Ectodermal cell (in vitro differentiated cells): ENCODE results near the gene DENND2A.

Experiments used
- H3K27ac ChIP-seq: 2 replicates; pipeline ENCODE4 v1.7.0; 2013; ENCODE audit warnings: mild to moderate bottlenecking, low read depth, low read length; ENCODE audit not compliant: insufficient read depth, poor library complexity, severe bottlenecking
- H3K27me3 ChIP-seq: 2 replicates; pipeline ENCODE4 v1.7.0; 2013; ENCODE audit warnings: mild to moderate bottlenecking, low read length; ENCODE audit not compliant: insufficient read depth, control insufficient read depth, poor library complexity, severe bottlenecking
- H3K36me3 ChIP-seq: one replicate; pipeline ENCODE4 v1.7.0; 2013; ENCODE audit warnings: low read length; ENCODE audit not compliant: control insufficient read depth, insufficient read depth
- H3K4me1 ChIP-seq: one replicate; pipeline ENCODE4 v1.7.0; 2013; ENCODE audit warnings: low read length; ENCODE audit not compliant: control insufficient read depth, insufficient read depth
- H3K4me3 ChIP-seq: 2 replicates; pipeline ENCODE4 v1.7.0; 2013; ENCODE audit warnings: low read depth, low read length, control low read depth; ENCODE audit not compliant: insufficient read depth
- H3K9me3 ChIP-seq: 2 replicates; pipeline ENCODE4 v1.7.0; 2013; ENCODE audit warnings: mild to moderate bottlenecking, low read length, moderate library complexity; ENCODE audit not compliant: control insufficient read depth
- WGBS, 2 experiments: methylation state at CpG; one replicate each; pipeline ENCODE4 v1.1.7; 2013; ENCODE audit warnings: missing lambda C conversion rate in 2 of 2; 5-methylcytosine and 5-hydroxymethylcytosine counted together

Gene DENND2A

DNA sequence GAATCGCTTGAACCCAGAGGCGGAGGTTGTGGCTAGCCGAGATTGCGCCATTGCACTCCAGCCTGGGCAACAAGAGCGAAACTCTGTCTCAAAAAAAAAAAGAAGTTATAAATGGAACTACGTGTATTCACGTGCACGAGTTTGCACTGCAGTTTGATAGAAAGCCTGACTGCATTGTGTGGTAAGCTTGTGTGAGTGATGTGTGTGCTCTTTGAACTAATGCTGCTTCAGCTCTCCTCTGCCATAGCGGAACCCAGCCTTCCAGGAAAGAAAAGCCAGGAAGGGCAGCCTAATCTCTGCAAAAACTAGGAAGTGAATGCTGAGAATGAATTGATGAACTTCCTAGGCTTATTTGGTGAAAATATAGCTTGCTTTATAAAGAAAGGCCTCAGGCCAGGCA, 145.7 kb downstream of the DENND2A start:
- 93 to 94% methylated on average over 9 of the region's 9 CpGs for WGBS, 2 experiments
- no peak overlapping the region for H3K27ac ChIP-seq

DNA sequence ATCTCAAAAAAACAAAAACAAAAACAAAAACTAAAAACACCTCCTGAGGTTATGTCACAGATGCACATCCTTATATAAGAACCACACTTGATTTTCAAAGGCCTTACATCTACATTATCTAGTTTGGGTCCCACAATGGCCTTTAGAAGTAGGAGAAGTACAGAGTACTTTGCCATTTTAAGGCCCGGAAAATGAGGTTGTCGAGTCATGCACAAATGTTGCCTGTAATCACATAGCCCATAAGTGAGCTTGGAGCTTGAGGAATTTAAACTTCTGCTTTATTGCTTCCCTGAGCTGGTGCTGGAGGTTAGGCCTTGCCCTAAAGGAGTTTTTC, 151.6 kb downstream of the DENND2A start:
- Histone ChIP-seq H3K4me3 (no peak overlapping the region), H3K27me3 (no peaks in the 10 kb centered on the region), H3K27ac (no peak overlapping the region), H3K36me3 (no peaks in the 10 kb centered on the region), H3K4me1 (no peaks in the 10 kb centered on the region), H3K9me3 (no peaks in the 10 kb centered on the region)
- 93 to 100% methylated on average over 2 of the region's 2 CpGs for WGBS, 2 experiments

More for the DNA sequence above, 145.7 kb downstream of the DENND2A start:
- Histone ChIP-seq H3K9me3 (no peaks in the 10 kb centered on the region), H3K4me3 (no peak overlapping the region), H3K36me3 (no peaks in the 10 kb centered on the region), H3K4me1 (no peaks in the 10 kb centered on the region), H3K27me3 (no peaks in the 10 kb centered on the region)

DNA sequence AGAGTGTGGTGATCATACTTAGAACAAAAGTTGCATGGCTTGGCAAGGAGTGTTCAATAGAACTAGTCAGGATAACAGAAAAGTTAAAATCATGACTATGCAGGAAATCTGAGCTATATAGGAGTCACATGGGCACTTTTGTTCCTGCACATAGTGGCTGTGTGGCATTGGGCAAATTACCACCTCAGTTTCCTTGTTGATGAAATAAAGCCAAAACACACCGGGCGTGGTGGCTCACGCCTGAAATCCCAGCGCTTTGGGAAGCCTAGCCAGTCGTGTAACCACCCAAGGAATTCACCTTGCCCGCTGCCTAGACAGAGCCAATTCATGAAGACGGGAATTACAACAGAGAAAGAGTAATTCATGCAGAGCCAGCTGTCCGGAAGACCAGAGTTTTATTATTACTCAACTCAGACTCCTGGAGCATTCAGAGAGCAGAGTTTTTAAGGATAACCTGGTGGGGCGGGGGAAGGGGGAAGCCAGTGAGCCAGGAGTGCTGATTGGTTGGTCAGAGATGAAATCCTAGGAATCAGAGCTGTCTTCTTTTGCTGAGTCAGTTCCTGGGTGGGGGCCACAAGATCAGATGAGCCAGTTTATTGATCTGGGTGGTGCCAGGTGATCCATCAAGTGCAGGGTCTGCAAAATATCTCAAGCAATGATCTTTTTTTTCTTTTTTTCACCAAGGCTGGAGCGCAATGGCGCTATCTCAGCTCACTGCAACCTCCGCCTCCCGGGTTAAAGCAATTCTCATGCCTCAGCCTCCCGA, 154.9 kb downstream of the DENND2A start:
- Histone ChIP-seq H3K4me3 (no peak overlapping the region), H3K9me3 (no peaks in the 10 kb centered on the region), H3K27me3 (no peaks in the 10 kb centered on the region), H3K36me3 (no peaks in the 10 kb centered on the region), H3K27ac (no peak overlapping the region), H3K4me1 (no peaks in the 10 kb centered on the region)
- WGBS, 2 experiments = 87 to 89% methylated on average over 14 of the region's 14 CpGs

DNA sequence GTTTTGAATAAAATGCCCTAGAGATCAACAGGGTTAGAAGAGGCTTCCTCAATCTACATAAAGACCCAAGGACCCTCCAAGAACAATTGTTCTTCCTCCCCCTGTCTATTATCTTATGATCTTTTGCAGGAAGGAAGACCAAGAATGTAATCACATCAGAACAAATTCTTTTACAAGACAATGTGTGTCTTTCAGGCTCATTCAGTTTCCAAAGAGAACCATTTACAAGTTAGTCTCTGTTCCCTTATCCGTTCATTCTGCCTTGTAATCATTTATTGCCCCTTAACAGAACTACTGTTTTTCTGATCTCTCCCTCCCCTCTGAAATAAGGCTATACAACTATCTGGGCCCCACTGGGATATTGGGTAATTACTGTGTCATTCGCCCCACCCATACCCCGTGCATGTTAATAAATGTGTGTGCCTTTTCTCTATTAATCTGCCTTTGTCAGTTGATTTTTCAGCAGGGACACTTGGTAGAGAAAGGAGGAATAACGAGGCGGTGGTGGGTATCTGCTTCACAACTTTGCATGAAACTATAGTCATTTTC, 155.6 kb downstream of the DENND2A start:
- no peak overlapping the region for H3K4me3 ChIP-seq
- WGBS, 2 experiments = 60 to 65% methylated on average over 5 of the region's 5 CpGs
- H3K36me3 ChIP-seq = no peaks in the 10 kb centered on the region
- no peaks in the 10 kb centered on the region for H3K9me3 ChIP-seq
- no peaks in the 10 kb centered on the region for H3K27me3 ChIP-seq
- H3K27ac ChIP-seq = no peak overlapping the region
- no peaks in the 10 kb centered on the region for H3K4me1 ChIP-seq

DNA sequence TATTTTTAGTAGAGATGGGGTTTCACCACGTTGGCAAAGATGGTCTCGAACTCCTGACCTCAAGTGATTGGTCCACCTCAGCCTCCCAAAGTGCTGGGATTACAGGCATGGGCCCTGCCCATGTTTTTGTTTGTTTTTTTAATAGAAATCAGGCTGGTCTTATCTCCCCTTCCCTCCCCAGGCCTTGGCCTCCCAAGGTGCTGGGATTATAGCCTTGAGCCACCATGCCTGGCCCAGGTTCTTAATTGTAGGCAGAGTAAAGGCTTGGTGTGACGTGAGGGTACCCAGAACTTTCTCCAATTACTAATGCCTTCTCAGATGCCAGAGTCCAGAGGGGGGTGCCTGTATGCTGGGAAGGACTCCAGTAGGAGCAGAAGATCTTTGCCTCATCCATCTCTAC, 156.1 kb downstream of the DENND2A start:
- Histone ChIP-seq H3K9me3 (no peaks in the 10 kb centered on the region), H3K27me3 (no peaks in the 10 kb centered on the region), H3K36me3 (no peaks in the 10 kb centered on the region), H3K4me3 (no peak overlapping the region), H3K27ac (no peak overlapping the region), H3K4me1 (no peaks in the 10 kb centered on the region)
- WGBS, 2 experiments = 85 to 93% methylated on average over 3 of the region's 3 CpGs

DNA sequence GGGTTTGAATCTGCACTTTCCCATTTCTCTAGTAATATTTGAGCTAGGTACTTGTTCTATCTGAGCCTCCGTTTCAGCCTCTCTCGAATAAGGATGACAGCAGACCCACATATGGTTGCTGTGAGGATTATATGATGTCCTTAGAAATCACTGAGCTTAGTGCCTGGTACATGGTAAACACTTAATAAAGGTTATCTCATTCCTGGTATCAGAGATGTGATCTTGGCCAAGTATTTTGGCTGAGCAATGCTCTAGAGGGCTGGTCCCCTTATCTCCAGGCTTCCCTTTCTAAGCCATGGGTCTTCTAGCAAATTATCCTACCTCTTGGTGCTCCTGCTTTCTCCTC, 160.9 kb downstream of the DENND2A start:
- WGBS, 2 experiments = 31 to 39% methylated on average over 2 of the region's 2 CpGs

DNA sequence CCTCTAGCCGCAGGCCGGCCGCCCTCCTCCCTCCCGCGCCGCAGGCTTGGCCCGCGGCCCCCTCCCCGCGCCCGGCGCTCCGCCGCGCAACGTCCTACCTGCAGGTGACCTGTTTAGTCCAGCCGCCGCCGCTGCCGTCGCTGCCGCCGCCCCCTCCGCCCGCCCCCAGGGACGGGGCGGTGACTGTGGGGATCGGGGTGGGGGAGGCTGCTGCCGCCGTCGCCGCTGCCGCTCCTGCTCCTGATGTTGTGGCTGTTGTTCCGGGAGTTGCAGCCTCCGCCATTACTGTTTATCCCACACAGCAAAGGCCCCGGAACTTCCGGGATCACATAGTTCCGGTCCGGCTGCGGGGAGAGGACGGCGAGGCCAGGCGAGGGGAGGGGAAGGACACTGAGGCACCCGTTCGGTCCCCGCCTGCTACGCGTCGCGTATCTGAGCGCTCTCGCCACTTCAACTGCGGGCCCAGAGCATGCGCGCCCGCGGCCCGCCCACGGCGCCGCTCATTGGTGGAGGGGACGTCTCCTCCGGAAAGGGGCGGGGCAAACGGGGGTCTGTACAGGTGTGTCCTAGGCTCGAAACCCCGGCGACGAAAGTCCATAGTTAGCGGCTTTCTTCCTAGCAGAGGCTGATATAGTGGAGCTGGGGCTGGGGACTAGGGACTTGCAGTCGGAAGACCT, 161.4 kb downstream of the DENND2A start, which contains the start of gene MKRN1:
MKRN1 (minus strand) TSS at position 444 of the 677 bp plus-strand sequence; CDS start at position 283, 161 bp downstream.
- H3K4me1 ChIP-seq = no peaks in the 10 kb centered on the region
- no peaks in the 10 kb centered on the region for H3K36me3 ChIP-seq
- H3K27me3 ChIP-seq = no peaks in the 10 kb centered on the region
- 0% methylated on average over 71 of the region's 71 CpGs for WGBS, 2 experiments
- peak within 1 kb of the TSS; percentile 97 for H3K4me3 ChIP-seq
- peak within 1 kb of the TSS; percentile 88 for H3K27ac ChIP-seq
- no peaks in the 10 kb centered on the region for H3K9me3 ChIP-seq

More for the DNA sequence above, 160.9 kb downstream of the DENND2A start:
- no peaks in the 10 kb centered on the region for H3K27me3 ChIP-seq
- H3K9me3 ChIP-seq = no peaks in the 10 kb centered on the region
- peak overlapping the region; percentile 97 for H3K4me3 ChIP-seq
- H3K36me3 ChIP-seq = no peaks in the 10 kb centered on the region
- no peak overlapping the region for H3K27ac ChIP-seq
- no peaks in the 10 kb centered on the region for H3K4me1 ChIP-seq

DNA sequence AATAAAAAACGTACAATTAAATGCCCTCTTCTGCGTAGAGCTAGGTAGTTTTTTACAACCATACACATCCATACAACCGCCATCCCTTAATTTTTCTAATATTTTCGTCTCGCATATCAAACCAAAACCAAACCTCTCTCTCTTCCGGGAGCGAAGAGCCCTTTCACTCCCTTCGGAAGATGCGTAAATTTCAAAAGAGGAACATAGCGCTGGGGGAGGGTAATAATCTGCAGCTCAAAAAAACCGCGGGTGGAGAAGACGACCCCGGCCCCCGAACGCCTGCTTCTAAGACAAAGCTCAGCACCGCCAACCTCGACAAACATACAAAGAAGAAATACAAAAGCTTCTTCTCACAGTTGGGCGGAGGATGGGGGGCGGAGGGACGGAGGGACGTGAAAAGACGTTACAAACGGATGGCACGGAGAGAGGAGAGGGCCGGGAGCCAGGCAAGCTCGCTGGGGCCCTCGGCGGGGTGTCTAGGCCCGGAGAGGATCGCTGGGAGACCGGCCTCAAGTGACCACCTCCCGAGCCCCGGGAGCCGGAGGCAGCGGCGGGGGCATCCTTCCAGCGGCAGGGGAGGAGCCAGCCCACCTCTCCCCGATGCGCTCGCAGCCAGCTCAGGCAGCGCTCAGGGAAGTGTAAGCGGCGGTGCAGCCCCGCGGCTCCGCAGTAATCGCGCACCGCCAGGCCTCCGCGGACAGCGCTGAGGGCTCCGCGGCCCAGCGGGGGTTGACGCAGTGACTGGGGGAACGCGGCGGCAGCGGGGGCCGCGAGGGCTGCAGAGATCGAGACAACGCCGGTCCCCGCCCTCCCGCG, 162.2 kb downstream of the DENND2A start:
- Histone ChIP-seq H3K27ac (peak overlapping the region; percentile 88), H3K4me1 (no peaks in the 10 kb centered on the region), H3K9me3 (no peaks in the 10 kb centered on the region), H3K4me3 (peak overlapping the region; percentile 97), H3K27me3 (no peaks in the 10 kb centered on the region), H3K36me3 (no peaks in the 10 kb centered on the region)
- 0% methylated on average over 69 of the region's 69 CpGs for WGBS, 2 experiments

DNA sequence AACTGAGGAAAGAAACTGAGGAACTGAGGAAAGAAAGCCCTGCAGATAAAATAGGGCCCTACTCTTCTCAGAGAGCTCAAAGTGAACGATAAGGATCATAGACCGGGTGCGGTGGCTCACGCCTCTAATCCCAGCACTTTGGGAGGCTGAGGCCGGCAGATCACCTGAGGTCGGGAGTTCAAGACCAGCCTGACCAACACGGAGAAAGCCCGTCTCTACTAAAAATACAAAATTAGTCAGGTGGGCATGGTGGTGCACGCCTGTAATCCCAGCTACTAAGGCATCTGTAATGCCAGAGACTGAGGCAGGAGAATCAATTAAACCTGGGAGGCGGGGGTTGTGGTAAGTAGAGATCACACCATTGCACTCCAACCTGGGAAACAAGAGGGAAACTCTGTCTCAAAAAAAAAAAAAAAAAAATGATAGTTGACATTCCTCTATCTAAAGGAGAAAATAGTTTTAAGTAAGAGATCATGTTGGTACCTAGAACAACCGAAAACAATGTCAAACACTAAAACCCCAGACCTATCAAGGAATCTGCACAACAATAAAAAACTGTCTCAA, 163.8 kb downstream of the DENND2A start:
- Histone ChIP-seq H3K9me3 (no peaks in the 10 kb centered on the region), H3K4me1 (no peaks in the 10 kb centered on the region), H3K36me3 (no peaks in the 10 kb centered on the region), H3K27ac (no peak overlapping the region), H3K27me3 (no peaks in the 10 kb centered on the region), H3K4me3 (no peak overlapping the region)
- WGBS, 2 experiments = 84 to 87% methylated on average over 11 of the region's 11 CpGs
